ENCODE measurements around the gene ANKRD1. TPM values are rescaled to one million over a fixed set of nuclear protein-coding genes. Genes with fewer than 3 reads are reported as not detected.

The ANKRD1 gene
- total RNA-seq, 1 donor, result 1.4 TPM

DNA sequence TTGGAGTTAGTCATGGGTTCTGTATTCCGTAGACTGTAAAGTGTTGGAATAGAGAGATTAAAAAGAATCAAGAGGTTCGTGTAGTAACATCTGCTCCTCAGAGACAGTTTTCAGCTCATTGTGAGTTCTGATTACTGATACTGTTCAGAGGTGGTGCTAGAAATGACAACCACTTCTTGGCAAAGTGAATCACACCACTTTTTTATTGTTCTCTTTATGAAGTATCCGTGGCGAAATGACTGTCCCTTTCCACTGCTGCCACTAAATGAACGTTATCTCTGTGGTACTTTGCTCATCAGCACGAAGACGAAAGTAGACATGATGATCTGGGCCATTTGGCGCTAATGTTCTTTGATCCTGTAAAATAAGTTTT, 48.3 kb downstream of the ANKRD1 start:
- peak overlapping the region; percentile 78 for H3K4me3 ChIP-seq (ENCODE audit: low read depth, low read length)
- TF ChIP-seq, protein P1, sequence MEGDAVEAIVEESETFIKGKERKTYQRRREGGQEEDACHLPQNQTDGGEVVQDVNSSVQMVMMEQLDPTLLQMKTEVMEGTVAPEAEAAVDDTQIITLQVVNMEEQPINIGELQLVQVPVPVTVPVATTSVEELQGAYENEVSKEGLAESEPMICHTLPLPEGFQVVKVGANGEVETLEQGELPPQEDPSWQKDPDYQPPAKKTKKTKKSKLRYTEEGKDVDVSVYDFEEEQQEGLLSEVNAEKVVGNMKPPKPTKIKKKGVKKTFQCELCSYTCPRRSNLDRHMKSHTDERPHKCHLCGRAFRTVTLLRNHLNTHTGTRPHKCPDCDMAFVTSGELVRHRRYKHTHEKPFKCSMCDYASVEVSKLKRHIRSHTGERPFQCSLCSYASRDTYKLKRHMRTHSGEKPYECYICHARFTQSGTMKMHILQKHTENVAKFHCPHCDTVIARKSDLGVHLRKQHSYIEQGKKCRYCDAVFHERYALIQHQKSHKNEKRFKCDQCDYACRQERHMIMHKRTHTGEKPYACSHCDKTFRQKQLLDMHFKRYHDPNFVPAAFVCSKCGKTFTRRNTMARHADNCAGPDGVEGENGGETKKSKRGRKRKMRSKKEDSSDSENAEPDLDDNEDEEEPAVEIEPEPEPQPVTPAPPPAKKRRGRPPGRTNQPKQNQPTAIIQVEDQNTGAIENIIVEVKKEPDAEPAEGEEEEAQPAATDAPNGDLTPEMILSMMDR (IDR thresholded peaks at IDR 0.05; ENCODE audit: insufficient read depth, low read length), result no peak
- no peak for DNase-seq (ENCODE audit: low read depth)

DNA sequence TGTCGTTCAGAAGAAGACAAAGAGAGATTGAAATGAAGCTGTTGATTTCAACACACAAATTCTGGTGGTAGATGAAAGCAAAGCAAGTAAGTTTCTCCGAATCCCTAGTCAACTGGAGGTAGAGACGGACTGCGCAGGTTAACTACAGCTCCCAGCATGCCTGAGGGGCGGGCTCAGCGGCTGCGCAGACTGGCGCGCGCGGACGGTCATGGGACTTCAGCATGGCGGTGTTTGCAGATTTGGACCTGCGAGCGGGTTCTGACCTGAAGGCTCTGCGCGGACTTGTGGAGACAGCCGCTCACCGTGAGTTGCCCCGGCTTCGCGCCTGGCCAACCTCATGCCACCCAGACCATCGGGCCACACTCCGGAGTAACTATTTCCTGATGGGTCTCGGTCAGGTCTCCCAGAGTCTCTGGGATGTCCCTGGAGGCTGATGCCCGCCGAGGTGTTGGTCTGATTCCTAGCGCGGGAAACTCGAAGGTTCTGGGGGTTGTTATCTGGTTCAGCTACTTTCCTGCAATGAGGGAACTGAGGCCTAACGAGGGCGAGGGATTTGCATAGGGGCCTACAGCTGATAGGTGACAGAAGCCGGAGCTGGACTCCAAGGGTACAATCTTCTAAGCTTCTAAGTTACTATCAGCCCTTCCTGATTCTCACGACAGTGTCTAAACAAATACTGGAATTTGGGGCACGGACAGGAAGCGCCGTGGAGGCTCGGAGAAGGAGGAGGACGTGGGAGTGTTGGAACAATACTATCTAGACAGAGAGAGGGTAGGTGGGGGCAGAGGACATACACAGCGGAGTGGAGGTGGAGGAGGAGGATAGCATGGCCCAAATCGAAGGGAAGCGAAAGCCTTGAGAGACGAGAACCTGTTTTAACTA, 48.9 kb downstream of the ANKRD1 start, which contains the start of gene RPP30:
RPP30 (plus strand) TSS at position 209 of the 882 bp plus-strand sequence; CDS start at position 222, 13 bp downstream.
- peak; percentile 72 for DNase-seq (ENCODE audit: low read depth)
- TF ChIP-seq, protein P1 (IDR thresholded peaks at IDR 0.05; ENCODE audit: insufficient read depth, low read length), result no peak
- peak within 1 kb of the TSS; percentile 78 for H3K4me3 ChIP-seq (ENCODE audit: low read depth, low read length)

DNA sequence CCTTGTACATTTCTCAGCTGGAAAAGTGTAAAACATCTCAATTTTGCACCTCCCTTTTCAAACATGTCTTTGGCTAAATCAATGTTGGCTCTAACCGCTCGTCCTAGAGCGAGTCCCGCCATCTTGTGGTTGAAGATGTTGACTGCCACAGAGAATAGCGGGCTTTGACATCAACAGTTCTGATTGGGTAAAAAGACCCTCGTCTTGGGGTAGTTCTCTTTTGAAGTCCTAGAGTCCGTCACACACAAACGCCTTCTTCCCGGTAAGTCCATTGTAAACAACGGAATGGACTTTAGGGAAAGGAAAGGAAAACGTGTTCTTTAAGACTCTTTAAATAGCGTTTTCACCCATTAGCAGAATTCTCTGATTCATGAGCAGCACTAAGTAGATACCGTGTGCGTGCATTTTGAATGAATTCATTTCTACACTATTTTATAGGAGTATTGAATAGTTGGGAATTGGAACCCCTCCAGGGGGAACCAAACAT, 49.6 kb downstream of the ANKRD1 start:
- peak; percentile 75 for DNase-seq (ENCODE audit: low read depth)
- TF ChIP-seq, protein P1 (IDR thresholded peaks at IDR 0.05; ENCODE audit: insufficient read depth, low read length), result peak; percentile 62
- peak overlapping the region; percentile 78 for H3K4me3 ChIP-seq (ENCODE audit: low read depth, low read length)

DNA sequence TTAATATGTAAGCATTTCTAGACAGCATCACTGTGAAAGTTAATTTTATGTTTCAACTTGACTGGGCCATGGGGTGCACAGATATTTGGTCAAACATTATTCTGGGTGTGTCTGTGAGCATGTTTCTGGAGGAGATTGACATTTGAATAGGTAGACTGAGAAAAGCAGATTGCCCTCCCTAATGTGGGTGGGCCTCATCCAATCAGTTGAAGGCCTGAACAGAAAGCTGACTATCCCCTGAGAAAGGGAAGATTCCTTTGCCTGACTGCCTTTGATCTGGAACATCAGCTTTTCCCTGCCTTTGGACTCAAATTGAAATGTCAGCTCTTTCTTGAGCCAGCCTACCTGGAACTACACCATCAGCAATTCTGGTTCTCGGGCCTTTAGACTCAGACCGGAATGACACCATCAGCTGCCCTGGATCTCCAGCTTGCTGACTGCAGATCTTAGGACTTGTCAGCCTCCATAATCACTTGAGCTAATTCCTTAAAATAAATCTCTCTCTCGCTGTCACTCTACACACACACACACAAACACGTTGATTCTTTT, 54.8 kb downstream of the ANKRD1 start:
- no peak for DNase-seq (ENCODE audit: low read depth)
- H3K4me3 ChIP-seq (ENCODE audit: low read depth, low read length), result no peak overlapping the region
- TF ChIP-seq, protein P1 (IDR thresholded peaks at IDR 0.05; ENCODE audit: insufficient read depth, low read length), result no peak

DNA sequence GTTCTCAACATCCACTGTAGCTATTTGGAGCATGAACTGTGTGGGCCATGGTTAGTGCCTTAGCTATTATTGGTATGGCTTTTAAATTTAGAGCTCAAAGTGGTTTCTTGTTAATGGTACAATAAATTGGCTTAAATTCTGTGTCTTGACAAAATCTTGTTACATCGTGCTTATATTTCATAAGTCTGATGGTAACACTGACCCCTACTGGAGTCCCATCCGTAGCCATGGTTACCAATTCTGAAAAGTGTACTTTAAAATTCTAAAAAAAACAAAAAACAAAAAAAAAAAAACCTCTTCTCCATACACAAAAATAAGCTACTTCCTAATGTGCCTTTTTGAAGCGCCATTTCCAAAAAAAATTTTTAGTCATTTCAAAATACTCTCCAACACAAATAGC, 55.5 kb downstream of the ANKRD1 start:
- TF ChIP-seq, protein P1 (IDR thresholded peaks at IDR 0.05; ENCODE audit: insufficient read depth, low read length), result peak; percentile 51
- DNase-seq (ENCODE audit: low read depth), result peak; percentile 56
- no peak overlapping the region for H3K4me3 ChIP-seq (ENCODE audit: low read depth, low read length)

DNA sequence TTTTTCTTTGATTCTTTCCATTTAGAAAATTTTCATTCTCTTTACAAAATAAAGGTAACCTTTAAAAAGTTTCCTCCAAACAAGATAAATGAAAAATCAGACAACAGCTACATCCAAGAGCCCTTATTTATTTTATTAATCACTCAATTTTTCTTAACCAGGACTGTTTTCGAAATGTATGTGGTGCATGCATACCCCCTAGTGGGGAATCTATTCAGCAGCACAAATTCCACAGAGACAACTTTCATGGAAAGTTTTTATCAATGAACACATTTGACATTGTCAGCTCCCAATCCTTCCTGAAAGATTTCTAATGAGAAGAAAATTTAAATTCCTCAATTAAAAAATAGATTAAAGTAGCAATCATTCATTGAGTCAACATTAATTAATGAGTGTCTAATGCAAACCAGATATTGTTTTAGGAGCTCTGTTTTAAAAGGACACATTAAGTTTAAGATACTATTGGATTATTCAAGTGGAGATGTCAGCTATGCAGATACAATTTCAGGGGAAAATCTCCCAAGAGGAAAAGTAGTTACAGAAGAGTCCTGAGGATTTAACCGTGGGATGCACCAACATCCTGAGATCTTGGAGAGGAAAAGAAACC, 57.9 kb downstream of the ANKRD1 start:
- TF ChIP-seq, protein P1 (IDR thresholded peaks at IDR 0.05; ENCODE audit: insufficient read depth, low read length), result peak; percentile 81
- DNase-seq (ENCODE audit: low read depth), result peak; percentile 72
- no peak overlapping the region for H3K4me3 ChIP-seq (ENCODE audit: low read depth, low read length)

Small RNA genes within 50 kb of the gene (small RNA-seq; reads per million reads assigned to genes)
- not detected for gene RF00019
- gene RNU6-740P, result not detected

Other genes starting within 250 kb of the ANKRD1 start
- gene HTR7, start 63.0 kb downstream of the ANKRD1 start, total RNA-seq (ENCODE audit: low replicate concordance), result 0.25 and 4.6 TPM in 2 replicates
- 19.3 and 61.4 TPM in 2 replicates for gene RPP30, start 49.1 kb downstream of the ANKRD1 start, total RNA-seq (ENCODE audit: low replicate concordance)